ENCODE data around the gene RHPN2. TPM values are rescaled to one million over a fixed set of nuclear protein-coding genes. Genes with fewer than 3 reads are reported as not detected.
"Not testable (repeated sequence)": the region's sequence is repeated elsewhere in the genome, so short reads cannot be mapped to it uniquely, and the experiment has no call there.

Gene RHPN2
- total RNA-seq, 2 donors from 2014 or later, result 11.2 to 54.4 TPM

- H3K27me3 ChIP-seq, result no peaks in the 10 kb centered on the region
- no peaks in the 10 kb centered on the region for H3K4me1 ChIP-seq
- intact Hi-C loops (cut with DNase I), result no loop called here
- TF ChIP-seq, protein P1, sequence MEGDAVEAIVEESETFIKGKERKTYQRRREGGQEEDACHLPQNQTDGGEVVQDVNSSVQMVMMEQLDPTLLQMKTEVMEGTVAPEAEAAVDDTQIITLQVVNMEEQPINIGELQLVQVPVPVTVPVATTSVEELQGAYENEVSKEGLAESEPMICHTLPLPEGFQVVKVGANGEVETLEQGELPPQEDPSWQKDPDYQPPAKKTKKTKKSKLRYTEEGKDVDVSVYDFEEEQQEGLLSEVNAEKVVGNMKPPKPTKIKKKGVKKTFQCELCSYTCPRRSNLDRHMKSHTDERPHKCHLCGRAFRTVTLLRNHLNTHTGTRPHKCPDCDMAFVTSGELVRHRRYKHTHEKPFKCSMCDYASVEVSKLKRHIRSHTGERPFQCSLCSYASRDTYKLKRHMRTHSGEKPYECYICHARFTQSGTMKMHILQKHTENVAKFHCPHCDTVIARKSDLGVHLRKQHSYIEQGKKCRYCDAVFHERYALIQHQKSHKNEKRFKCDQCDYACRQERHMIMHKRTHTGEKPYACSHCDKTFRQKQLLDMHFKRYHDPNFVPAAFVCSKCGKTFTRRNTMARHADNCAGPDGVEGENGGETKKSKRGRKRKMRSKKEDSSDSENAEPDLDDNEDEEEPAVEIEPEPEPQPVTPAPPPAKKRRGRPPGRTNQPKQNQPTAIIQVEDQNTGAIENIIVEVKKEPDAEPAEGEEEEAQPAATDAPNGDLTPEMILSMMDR (IDR thresholded peaks at IDR 0.05), result no peak
- TF ChIP-seq POLR2A (IDR thresholded peaks at IDR 0.05), result no peak
- H3K36me3 ChIP-seq (replicated peaks in 1 of 2; ENCODE audit: insufficient read depth in 1 of 2, low read depth in 2 of 2), result peaks cover 7 to 9% of the 10 kb centered on the region in 2 donors
- no peaks in the 10 kb centered on the region for H3K9me3 ChIP-seq
- WGBS, 2 donors, result 63 to 77% methylated on average over 3 of the region's 3 CpGs
- no peak for DNase-seq
- ATAC-seq, result no peak
- no peak overlapping the region for H3K4me3 ChIP-seq
- H3K27ac ChIP-seq, result no peak overlapping the region
Observed at GRCh38 chr19:32945260-32945659, 119.4 kb downstream of the RHPN2 start.

DNA sequence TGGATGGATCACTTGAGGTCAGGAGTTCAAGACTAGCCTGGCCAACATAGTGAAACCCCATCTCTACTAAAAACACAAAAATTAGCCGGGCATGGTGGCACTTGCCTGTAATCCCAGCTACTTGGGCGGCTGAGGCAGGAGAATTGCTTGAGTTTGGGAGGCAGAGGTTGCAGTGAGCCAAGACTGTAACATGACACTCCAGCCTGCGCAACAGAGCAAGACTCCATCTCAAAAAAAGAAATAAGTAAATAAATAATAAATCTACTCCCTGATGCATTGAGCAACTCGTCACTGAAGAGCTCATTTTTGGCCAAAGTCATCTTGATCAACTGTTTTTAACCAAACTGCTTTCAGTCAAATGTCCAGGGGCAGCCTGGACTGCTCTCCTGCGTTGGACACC is 123.4 kb downstream of the RHPN2 start:
- H3K27me3 ChIP-seq; H3K36me3 ChIP-seq (replicated peaks in 1 of 2; ENCODE audit: insufficient read depth in 1 of 2, low read depth in 2 of 2); intact Hi-C loops (cut with DNase I); ATAC-seq; DNase-seq; H3K27ac ChIP-seq; H3K4me3 ChIP-seq; H3K4me1 ChIP-seq; H3K9me3 ChIP-seq: not testable (repeated sequence)
- 91 to 96% methylated on average over 5 of the region's 5 CpGs for WGBS, 2 donors

- Histone ChIP-seq H3K27me3 (no peaks in the 10 kb centered on the region), H3K4me1 (no peaks in the 10 kb centered on the region), H3K27ac (no peak overlapping the region), H3K36me3 (replicated peaks in 1 of 2; ENCODE audit: insufficient read depth in 1 of 2, low read depth in 2 of 2) (peaks cover 0 to 4% of the 10 kb centered on the region in 2 donors), H3K4me3 (no peak overlapping the region), H3K9me3 (no peaks in the 10 kb centered on the region)
- DNase-seq, result no peak
- 92 to 100% methylated on average over 4 to 7 of the region's 8 CpGs for WGBS, 2 donors
- no peak for ATAC-seq
- TF ChIP-seq POLR2A (IDR thresholded peaks at IDR 0.05), result no peak
- TF ChIP-seq, protein P1 (IDR thresholded peaks at IDR 0.05), result no peak
- intact Hi-C loops (cut with DNase I), result no loop called here
Observed at GRCh38 chr19:32936065-32936464, 128.6 kb downstream of the RHPN2 start.

GRCh38 chr19:32935629-32936028 is 129.1 kb downstream of the RHPN2 start:
- H3K9me3 ChIP-seq, result no peaks in the 10 kb centered on the region
- H3K4me1 ChIP-seq, result no peaks in the 10 kb centered on the region
- 88 to 96% methylated on average over 7 to 9 of the region's 9 CpGs for WGBS, 2 donors
- no peaks in the 10 kb centered on the region for H3K27me3 ChIP-seq
- intact Hi-C loops (cut with DNase I), result no loop called here
- TF ChIP-seq, protein P1 (IDR thresholded peaks at IDR 0.05), result no peak
- no peak for TF ChIP-seq POLR2A (IDR thresholded peaks at IDR 0.05)
- DNase-seq (no peak), ATAC-seq (no peak)
- H3K36me3 ChIP-seq (replicated peaks in 1 of 2; ENCODE audit: insufficient read depth in 1 of 2, low read depth in 2 of 2), result peaks cover 0 to 4% of the 10 kb centered on the region in 2 donors
- H3K27ac ChIP-seq, result no peak overlapping the region
- H3K4me3 ChIP-seq, result no peak overlapping the region

DNA sequence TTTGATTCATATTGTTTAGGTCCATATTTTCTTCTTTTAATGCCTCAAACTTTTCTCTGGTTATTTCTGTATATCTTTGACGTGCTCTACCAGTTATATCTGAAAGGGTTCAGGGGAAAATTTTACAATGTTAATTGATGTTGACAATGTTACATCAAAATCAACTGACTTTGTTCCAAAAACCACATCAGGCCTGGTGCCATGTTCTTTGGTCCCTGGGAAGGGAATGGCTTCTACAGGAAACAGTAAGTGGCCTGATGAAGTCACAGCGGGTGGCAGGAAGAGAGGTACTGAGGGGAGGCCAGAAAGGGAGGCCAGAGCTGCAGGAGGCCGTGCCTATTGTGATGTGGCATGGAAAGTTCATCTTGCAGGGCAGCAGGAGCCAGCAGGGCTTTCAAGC is 131.1 kb downstream of the RHPN2 start:
- TF ChIP-seq, protein P1 (IDR thresholded peaks at IDR 0.05), result no peak
- no peak for TF ChIP-seq POLR2A (IDR thresholded peaks at IDR 0.05)
- intact Hi-C loops (cut with DNase I), result no loop called here

More for the DNA sequence above, 131.1 kb downstream of the RHPN2 start:
- H3K27ac ChIP-seq, result no peak overlapping the region
- ATAC-seq, result no peak
- no peaks in the 10 kb centered on the region for H3K9me3 ChIP-seq
- no peak overlapping the region for H3K4me3 ChIP-seq
- 84 to 96% methylated on average over 3 of the region's 3 CpGs for WGBS, 2 donors
- no peaks in the 10 kb centered on the region for H3K4me1 ChIP-seq
- DNase-seq, result no peak
- no peaks in the 10 kb centered on the region for H3K27me3 ChIP-seq
- H3K36me3 ChIP-seq (replicated peaks in 1 of 2; ENCODE audit: insufficient read depth in 1 of 2, low read depth in 2 of 2), result peaks cover 0 to 8% of the 10 kb centered on the region in 2 donors
